GM12891 (cell line): ENCODE data around the gene HEY2.

ENCODE experiments used
- POLR2A ChIP-seq: IDR thresholded peaks from 2 replicates; pipeline ENCODE4 v1.6.1; 2011; ENCODE audit warnings: low read depth, low read length, control low read depth
- POLR2AphosphoS5 ChIP-seq: IDR thresholded peaks from 2 replicates; pipeline ENCODE4 v1.6.1; 2011; ENCODE audit warnings: low read depth, low read length, control low read depth
- TAF1 ChIP-seq: IDR thresholded peaks from 2 replicates; pipeline ENCODE4 v1.6.1; 2011; ENCODE audit warnings: low read depth, low read length, control low read depth

DNA sequence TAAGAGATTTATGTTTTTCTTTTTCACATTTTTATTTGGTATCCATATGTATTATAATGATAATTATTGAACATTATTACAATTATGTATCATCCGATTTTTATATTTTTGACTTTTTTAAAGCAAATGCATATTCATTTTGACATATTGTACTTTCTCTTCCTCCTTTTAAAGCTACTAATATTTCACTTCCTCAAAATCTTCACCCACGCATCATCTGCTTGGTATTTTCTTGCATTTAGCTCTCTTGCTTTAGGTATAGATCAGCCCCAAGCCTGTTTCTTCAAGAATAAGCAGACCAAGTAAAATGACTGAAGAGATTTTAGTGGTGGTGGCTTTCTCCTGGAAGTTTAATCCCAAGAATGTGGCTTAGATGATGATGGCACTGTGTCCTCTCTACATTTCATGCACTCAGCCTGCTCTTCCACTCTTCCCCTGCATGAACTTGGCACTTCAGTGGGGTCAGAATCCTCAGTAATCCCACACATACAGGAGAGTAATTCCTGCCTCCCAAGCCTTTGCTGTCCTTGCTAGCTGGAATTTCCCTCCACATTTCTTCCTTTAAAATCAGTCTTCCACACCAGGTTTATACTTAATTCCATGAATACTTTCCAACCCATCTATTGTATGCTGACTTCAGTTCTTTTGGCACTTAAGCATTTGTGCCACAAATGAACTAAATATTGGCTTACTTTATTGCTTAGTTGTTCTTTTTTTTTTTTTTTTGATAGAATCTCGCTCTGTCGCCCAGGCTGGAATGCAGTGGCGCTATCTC lies 49.5 kb downstream of the HEY2 start:
- TF ChIP-seq TAF1, result no peak
- no peak for TF ChIP-seq POLR2A
- TF ChIP-seq POLR2AphosphoS5, result no peak
